ENCODE data around the gene ZBTB3.

The ZBTB3 gene

GRCh38 chr11:62715150-62716130, 38.5 kb downstream of the ZBTB3 start:
- no peak for TF ChIP-seq TAF1 (IDR thresholded peaks at IDR 0.05; ENCODE audit: borderline replicate concordance, insufficient read depth, low read length)
- TF ChIP-seq FOXP2 (optimal IDR thresholded peaks at IDR 0.05; ENCODE audit: borderline replicate concordance, extremely low read depth, extremely low read length, insufficient read depth): no peak
- TF ChIP-seq POLR2AphosphoS5 (IDR thresholded peaks at IDR 0.05; ENCODE audit: low read depth, low read length): no peak
- TF ChIP-seq REST (IDR thresholded peaks at IDR 0.05; ENCODE audit: insufficient read depth in 1 of 2, low read depth in 2 of 2, low read length in 2 of 2): no peak
- TF ChIP-seq SIN3A (IDR thresholded peaks at IDR 0.05; ENCODE audit: borderline replicate concordance, insufficient read depth, low read length): no peak

- TF ChIP-seq TAF1 (IDR thresholded peaks at IDR 0.05; ENCODE audit: borderline replicate concordance, insufficient read depth, low read length): no peak
- 0 out of 2 replicates have a peak, but pooled peaks have one; percentile 49 for TF ChIP-seq POLR2AphosphoS5 (IDR thresholded peaks at IDR 0.05; ENCODE audit: low read depth, low read length)
Observed at GRCh38 chr11:62713343-62713742, 40.6 kb downstream of the ZBTB3 start.

- TF ChIP-seq POLR2AphosphoS5 (IDR thresholded peaks at IDR 0.05; ENCODE audit: low read depth, low read length) (0 out of 2 replicates have a peak, but pooled peaks have one; percentile 2), SIN3A (IDR thresholded peaks at IDR 0.05; ENCODE audit: borderline replicate concordance, insufficient read depth, low read length) (no peak), FOXP2 (optimal IDR thresholded peaks at IDR 0.05; ENCODE audit: borderline replicate concordance, extremely low read depth, extremely low read length, insufficient read depth) (no peak)
Observed at GRCh38 chr11:62712861-62713260, 41.1 kb downstream of the ZBTB3 start.

- no peak for TF ChIP-seq POLR2AphosphoS5 (IDR thresholded peaks at IDR 0.05; ENCODE audit: low read depth, low read length)
- TF ChIP-seq REST (IDR thresholded peaks at IDR 0.05; ENCODE audit: insufficient read depth in 1 of 2, low read depth in 2 of 2, low read length in 2 of 2): no peak
- no peak for TF ChIP-seq TAF1 (IDR thresholded peaks at IDR 0.05; ENCODE audit: borderline replicate concordance, insufficient read depth, low read length)
- TF ChIP-seq FOXP2 (optimal IDR thresholded peaks at IDR 0.05; ENCODE audit: borderline replicate concordance, extremely low read depth, extremely low read length, insufficient read depth): no peak
- TF ChIP-seq SIN3A (IDR thresholded peaks at IDR 0.05; ENCODE audit: borderline replicate concordance, insufficient read depth, low read length): no peak
Observed at GRCh38 chr11:62712276-62712812, 41.6 kb downstream of the ZBTB3 start.

GRCh38 chr11:62710001-62710345, 44.0 kb downstream of the ZBTB3 start:
- no peak for TF ChIP-seq POLR2AphosphoS5 (IDR thresholded peaks at IDR 0.05; ENCODE audit: low read depth, low read length)
- no peak for TF ChIP-seq SIN3A (IDR thresholded peaks at IDR 0.05; ENCODE audit: borderline replicate concordance, insufficient read depth, low read length)
- no peak for TF ChIP-seq FOXP2 (optimal IDR thresholded peaks at IDR 0.05; ENCODE audit: borderline replicate concordance, extremely low read depth, extremely low read length, insufficient read depth)
- no peak for TF ChIP-seq REST (IDR thresholded peaks at IDR 0.05; ENCODE audit: insufficient read depth in 1 of 2, low read depth in 2 of 2, low read length in 2 of 2)
- TF ChIP-seq TAF1 (IDR thresholded peaks at IDR 0.05; ENCODE audit: borderline replicate concordance, insufficient read depth, low read length): no peak
